Measurements from ENCODE around the gene DLGAP1. TPM values are rescaled to one million over a fixed set of nuclear protein-coding genes. Genes with fewer than 3 reads are reported as not detected.
A peak's percentile ranks its signal among the peaks of the same experiment; 100 is the strongest.

The DLGAP1 gene
- polyA plus RNA-seq, 1 of the 3 experiments (the other 2 are of a cell fraction): not detected

DNA sequence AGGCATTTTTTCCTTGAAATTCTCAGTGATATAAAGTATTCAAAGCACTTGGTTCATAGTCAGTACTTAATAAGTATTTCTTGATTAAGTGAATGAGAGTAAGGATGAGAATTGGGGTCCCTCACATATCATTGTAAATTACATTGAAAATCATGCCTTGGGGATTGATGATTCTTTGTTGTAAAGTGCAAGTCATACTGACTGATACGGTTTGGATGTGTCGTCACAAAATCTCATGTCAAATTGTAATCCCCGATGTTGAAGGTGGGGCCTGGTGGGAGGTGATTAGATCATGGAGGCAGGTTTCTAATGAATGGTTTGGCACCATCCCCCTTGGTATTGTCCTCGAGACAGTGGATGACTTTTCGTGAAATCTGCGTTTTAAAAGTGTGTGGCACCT is 385.9 kb downstream of the DLGAP1 start:
- H3K9ac ChIP-seq: no peak overlapping the region
- no peak overlapping the region for H2AFZ ChIP-seq (ENCODE audit: low read depth)
- H4K20me1 ChIP-seq (ENCODE audit: insufficient read depth): no peaks in the 10 kb centered on the region
- TF ChIP-seq, protein P1, sequence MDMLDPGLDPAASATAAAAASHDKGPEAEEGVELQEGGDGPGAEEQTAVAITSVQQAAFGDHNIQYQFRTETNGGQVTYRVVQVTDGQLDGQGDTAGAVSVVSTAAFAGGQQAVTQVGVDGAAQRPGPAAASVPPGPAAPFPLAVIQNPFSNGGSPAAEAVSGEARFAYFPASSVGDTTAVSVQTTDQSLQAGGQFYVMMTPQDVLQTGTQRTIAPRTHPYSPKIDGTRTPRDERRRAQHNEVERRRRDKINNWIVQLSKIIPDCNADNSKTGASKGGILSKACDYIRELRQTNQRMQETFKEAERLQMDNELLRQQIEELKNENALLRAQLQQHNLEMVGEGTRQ (IDR thresholded peaks at IDR 0.05; ENCODE audit: borderline replicate concordance, low read depth, low read length): no peak
- TF ChIP-seq POLR2AphosphoS5 (IDR thresholded peaks at IDR 0.05; ENCODE audit: low read depth, low read length) (no peak), NRF1 (IDR thresholded peaks at IDR 0.05; ENCODE audit: low read depth, low read length) (no peak), EZH2phosphoT487 (IDR thresholded peaks at IDR 0.05; ENCODE audit: borderline replicate concordance, low read depth) (no peak), RAD21 (IDR thresholded peaks at IDR 0.05; ENCODE audit: low read length) (no peak), FOXJ3 (CRISPR knock-in tag; IDR thresholded peaks at IDR 0.05) (no peak)
- no peaks in the 10 kb centered on the region for H3K4me1 ChIP-seq (ENCODE audit: control insufficient read depth in 1 of 2, insufficient read depth in 2 of 2, low read depth in 1 of 2, low read length in 1 of 2)
- H3K9me3 ChIP-seq: no peaks in the 10 kb centered on the region
- no peaks in the 10 kb centered on the region for H3K9me2 ChIP-seq
- no peaks in the 10 kb centered on the region for H3F3A ChIP-seq (replicated peaks; ENCODE audit: insufficient read depth)
- H3K27me3 ChIP-seq (ENCODE audit: insufficient read depth): no peaks in the 10 kb centered on the region; the same call in 1 of the 2 replicates
- H3K4me3 ChIP-seq (ENCODE audit: low read depth in 2 of 2, low read length in 1 of 2): no peak overlapping the region
- ChIA-PET POLR2A (no interaction called here), CTCF (interaction anchor here (0.7 to 1.3 kb wide), 11 partner anchors 8 to 366 kb away, joined by 3 to 7 read pairs (median 4); no protein-coding TSS in a partner anchor)
- WGBS (ENCODE audit: low lambda C conversion rate): 5% methylated on average over 6 of the region's 6 CpGs
- no peaks in the 10 kb centered on the region for H3K36me3 ChIP-seq (replicated peaks in 1 of 2; ENCODE audit: control insufficient read depth in 1 of 2, insufficient read depth in 2 of 2, low read length in 1 of 2)
- no peak overlapping the region for H3K27ac ChIP-seq (ENCODE audit: low read depth in 2 of 2, low read length in 1 of 2)
- no peaks in the 10 kb centered on the region for H3K79me2 ChIP-seq (ENCODE audit: insufficient read depth)
- no peak for DNase-seq
- H3K4me2 ChIP-seq: no peak overlapping the region

DNA sequence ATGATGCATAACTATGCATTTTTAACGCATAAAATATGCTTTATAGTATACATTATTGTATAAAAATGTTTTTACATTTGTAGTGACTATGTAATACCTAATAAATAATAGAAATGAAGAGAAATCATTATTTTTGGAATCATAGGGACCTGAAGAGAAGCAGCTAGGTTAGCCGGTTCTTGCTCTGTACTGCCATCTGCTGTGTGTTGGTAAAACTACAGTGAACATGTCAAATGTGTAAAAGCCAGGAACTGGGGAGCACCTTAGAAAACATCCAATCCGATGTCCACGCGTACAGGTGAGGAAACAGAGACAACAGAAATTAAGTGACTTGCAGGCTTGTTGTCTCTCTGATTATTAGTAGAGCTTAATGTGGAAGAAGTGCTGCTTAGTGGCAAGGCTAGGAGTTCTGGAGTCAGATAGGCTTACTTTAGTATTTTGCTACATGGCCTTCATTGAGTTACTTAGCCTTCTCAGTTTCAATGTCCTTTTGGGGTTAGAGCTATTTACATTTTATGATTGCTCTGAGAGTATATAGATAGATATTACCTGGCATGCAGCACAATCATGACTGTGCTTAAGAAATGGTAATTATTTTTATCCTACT is 386.5 kb downstream of the DLGAP1 start:
- 6% methylated on average over 5 of the region's 5 CpGs for WGBS (ENCODE audit: low lambda C conversion rate)
- Histone ChIP-seq H3K4me1 (ENCODE audit: control insufficient read depth in 1 of 2, insufficient read depth in 2 of 2, low read depth in 1 of 2, low read length in 1 of 2) (no peaks in the 10 kb centered on the region), H3K9me3 (no peaks in the 10 kb centered on the region), H2AFZ (ENCODE audit: low read depth) (no peak overlapping the region), H3K36me3 (replicated peaks in 1 of 2; ENCODE audit: control insufficient read depth in 1 of 2, insufficient read depth in 2 of 2, low read length in 1 of 2) (no peaks in the 10 kb centered on the region), H3F3A (replicated peaks; ENCODE audit: insufficient read depth) (no peaks in the 10 kb centered on the region), H3K4me3 (ENCODE audit: low read depth in 2 of 2, low read length in 1 of 2) (peak overlapping the region in 1 of 2 experiments; percentile 27; a peak in 1 of 4 replicates), H3K27me3 (ENCODE audit: insufficient read depth) (no peaks in the 10 kb centered on the region; the same call in 1 of the 2 replicates), H3K79me2 (ENCODE audit: insufficient read depth) (no peaks in the 10 kb centered on the region), H3K4me2 (no peak overlapping the region), H4K20me1 (ENCODE audit: insufficient read depth) (no peaks in the 10 kb centered on the region), H3K27ac (ENCODE audit: low read depth in 2 of 2, low read length in 1 of 2) (no peak overlapping the region), H3K9ac (no peak overlapping the region), H3K9me2 (no peaks in the 10 kb centered on the region)
- DNase-seq: peak; percentile 24
- ChIA-PET POLR2A (no interaction called here), CTCF (interaction anchor here (0.5 to 1.3 kb wide), 14 partner anchors 9 to 563 kb away, joined by 3 to 7 read pairs (median 3); no protein-coding TSS in a partner anchor)
- TF ChIP-seq TAF1 (IDR thresholded peaks at IDR 0.05; ENCODE audit: borderline replicate concordance, low read depth, low read length): no peak
- TF ChIP-seq, protein P2, sequence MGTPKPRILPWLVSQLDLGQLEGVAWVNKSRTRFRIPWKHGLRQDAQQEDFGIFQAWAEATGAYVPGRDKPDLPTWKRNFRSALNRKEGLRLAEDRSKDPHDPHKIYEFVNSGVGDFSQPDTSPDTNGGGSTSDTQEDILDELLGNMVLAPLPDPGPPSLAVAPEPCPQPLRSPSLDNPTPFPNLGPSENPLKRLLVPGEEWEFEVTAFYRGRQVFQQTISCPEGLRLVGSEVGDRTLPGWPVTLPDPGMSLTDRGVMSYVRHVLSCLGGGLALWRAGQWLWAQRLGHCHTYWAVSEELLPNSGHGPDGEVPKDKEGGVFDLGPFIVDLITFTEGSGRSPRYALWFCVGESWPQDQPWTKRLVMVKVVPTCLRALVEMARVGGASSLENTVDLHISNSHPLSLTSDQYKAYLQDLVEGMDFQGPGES (IDR thresholded peaks at IDR 0.05; ENCODE audit: low read depth, low read length): no peak
- no peak for TF ChIP-seq TCF12 (IDR thresholded peaks at IDR 0.05)
- TF ChIP-seq YY1 (IDR thresholded peaks at IDR 0.05; ENCODE audit: low read depth): no peak
- TF ChIP-seq RAD21 (IDR thresholded peaks at IDR 0.05; ENCODE audit: low read length): peak; percentile 43; the same call in 1 of the 2 replicates
- 0 out of 2 replicates have a peak, but pooled peaks have one; percentile 11 for TF ChIP-seq SMC3 (IDR thresholded peaks at IDR 0.05; ENCODE audit: low read depth, low read length)
- TF ChIP-seq, protein P3, sequence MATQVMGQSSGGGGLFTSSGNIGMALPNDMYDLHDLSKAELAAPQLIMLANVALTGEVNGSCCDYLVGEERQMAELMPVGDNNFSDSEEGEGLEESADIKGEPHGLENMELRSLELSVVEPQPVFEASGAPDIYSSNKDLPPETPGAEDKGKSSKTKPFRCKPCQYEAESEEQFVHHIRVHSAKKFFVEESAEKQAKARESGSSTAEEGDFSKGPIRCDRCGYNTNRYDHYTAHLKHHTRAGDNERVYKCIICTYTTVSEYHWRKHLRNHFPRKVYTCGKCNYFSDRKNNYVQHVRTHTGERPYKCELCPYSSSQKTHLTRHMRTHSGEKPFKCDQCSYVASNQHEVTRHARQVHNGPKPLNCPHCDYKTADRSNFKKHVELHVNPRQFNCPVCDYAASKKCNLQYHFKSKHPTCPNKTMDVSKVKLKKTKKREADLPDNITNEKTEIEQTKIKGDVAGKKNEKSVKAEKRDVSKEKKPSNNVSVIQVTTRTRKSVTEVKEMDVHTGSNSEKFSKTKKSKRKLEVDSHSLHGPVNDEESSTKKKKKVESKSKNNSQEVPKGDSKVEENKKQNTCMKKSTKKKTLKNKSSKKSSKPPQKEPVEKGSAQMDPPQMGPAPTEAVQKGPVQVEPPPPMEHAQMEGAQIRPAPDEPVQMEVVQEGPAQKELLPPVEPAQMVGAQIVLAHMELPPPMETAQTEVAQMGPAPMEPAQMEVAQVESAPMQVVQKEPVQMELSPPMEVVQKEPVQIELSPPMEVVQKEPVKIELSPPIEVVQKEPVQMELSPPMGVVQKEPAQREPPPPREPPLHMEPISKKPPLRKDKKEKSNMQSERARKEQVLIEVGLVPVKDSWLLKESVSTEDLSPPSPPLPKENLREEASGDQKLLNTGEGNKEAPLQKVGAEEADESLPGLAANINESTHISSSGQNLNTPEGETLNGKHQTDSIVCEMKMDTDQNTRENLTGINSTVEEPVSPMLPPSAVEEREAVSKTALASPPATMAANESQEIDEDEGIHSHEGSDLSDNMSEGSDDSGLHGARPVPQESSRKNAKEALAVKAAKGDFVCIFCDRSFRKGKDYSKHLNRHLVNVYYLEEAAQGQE (IDR thresholded peaks at IDR 0.05; ENCODE audit: low read depth, low read length): no peak
- TF ChIP-seq, protein P4, sequence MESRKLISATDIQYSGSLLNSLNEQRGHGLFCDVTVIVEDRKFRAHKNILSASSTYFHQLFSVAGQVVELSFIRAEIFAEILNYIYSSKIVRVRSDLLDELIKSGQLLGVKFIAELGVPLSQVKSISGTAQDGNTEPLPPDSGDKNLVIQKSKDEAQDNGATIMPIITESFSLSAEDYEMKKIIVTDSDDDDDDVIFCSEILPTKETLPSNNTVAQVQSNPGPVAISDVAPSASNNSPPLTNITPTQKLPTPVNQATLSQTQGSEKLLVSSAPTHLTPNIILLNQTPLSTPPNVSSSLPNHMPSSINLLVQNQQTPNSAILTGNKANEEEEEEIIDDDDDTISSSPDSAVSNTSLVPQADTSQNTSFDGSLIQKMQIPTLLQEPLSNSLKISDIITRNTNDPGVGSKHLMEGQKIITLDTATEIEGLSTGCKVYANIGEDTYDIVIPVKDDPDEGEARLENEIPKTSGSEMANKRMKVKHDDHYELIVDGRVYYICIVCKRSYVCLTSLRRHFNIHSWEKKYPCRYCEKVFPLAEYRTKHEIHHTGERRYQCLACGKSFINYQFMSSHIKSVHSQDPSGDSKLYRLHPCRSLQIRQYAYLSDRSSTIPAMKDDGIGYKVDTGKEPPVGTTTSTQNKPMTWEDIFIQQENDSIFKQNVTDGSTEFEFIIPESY (IDR thresholded peaks at IDR 0.05; ENCODE audit: borderline replicate concordance, low read depth): no peak
- no peak for TF ChIP-seq JUND (IDR thresholded peaks at IDR 0.05)
- TF ChIP-seq, protein P5, sequence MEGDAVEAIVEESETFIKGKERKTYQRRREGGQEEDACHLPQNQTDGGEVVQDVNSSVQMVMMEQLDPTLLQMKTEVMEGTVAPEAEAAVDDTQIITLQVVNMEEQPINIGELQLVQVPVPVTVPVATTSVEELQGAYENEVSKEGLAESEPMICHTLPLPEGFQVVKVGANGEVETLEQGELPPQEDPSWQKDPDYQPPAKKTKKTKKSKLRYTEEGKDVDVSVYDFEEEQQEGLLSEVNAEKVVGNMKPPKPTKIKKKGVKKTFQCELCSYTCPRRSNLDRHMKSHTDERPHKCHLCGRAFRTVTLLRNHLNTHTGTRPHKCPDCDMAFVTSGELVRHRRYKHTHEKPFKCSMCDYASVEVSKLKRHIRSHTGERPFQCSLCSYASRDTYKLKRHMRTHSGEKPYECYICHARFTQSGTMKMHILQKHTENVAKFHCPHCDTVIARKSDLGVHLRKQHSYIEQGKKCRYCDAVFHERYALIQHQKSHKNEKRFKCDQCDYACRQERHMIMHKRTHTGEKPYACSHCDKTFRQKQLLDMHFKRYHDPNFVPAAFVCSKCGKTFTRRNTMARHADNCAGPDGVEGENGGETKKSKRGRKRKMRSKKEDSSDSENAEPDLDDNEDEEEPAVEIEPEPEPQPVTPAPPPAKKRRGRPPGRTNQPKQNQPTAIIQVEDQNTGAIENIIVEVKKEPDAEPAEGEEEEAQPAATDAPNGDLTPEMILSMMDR (IDR thresholded peaks at IDR 0.05): peak; percentile 76
